Measurements from ENCODE around the gene MTA1.
A peak's percentile ranks its signal among the peaks of the same experiment; 100 is the strongest.

Gene MTA1

GRCh38 chr14:105411017-105411941, 8.3 kb upstream of the MTA1 start:
- no peak for DNase-seq

DNA sequence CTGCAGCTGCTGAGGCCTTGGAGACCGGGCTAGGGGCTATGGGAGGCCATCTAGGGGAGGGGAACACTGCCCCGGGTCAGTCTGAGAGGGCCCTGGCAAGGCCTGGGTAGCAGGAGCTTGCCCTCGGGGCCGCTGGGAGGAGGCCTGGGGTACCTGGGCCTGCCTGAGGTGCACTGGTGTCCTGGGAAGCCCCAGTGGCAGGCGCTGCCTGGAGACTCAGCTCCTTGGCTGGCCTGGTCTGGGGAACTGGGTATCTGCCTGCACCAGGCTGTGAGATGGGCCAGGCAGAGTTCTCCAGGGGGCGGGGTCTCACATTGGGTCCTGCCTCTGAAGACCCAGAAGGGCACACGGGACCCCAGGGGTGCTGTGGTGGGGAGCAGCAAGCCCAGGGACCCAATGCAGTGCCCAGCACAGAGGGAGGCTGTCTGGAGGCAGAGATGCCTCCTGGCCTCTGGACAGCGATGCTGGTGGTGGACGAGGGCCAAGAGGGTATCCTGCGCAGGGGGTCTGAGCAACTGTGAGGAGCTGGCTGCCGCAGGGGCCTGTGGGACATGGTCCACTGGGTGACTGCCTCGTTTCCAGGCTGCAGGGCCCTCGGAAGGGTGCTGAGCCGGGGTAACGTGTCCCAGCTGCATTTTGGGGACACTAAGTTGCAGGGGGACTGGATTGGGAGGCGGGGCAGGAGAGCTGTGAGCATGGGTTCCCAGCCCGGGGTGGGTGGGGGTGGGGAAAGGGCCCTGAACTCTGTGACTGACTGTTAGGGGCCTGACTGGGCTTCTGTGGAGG, 7.4 kb upstream of the MTA1 start:
- no peak for DNase-seq

DNA sequence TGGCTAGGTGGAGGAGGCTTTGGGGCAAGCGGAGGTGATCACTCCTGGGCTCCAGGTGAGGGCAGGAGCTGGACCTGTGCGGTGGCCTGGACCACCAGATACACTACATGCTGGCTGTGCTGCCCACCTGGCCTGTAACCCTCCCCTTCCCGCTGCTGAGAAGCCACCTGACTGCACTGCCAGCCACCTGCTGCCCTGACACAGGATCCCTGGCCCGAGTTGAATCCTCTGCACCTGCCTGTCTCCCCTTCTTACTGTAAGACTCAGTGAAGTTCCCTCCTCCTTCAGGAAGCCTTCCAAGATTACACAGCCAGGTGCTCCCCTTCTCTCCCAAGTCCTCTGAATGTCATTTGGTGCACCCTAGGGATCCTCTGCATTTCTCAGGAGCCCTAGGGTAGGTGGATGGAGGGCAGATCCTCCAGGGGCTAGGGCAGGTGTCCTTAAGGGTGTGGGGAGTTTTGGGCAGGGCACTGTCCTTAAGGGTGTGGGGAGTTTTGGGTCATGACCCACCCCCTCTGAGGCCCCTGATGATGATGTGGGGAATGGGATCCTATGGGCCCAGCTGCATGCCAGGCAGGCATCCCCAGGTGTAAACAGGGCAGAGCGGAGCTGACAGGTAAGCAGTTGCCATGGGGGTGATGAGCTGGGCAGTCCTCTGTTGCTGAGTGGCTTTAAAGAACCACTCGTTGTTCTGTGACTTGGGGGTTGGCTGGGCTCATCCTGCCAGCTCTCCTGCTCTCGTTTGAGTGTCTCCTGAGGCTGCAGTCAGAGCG, 6.7 kb upstream of the MTA1 start:
- DNase-seq, result no peak

GRCh38 chr14:105413544-105413886, 6.1 kb upstream of the MTA1 start:
- no peak for DNase-seq

DNA sequence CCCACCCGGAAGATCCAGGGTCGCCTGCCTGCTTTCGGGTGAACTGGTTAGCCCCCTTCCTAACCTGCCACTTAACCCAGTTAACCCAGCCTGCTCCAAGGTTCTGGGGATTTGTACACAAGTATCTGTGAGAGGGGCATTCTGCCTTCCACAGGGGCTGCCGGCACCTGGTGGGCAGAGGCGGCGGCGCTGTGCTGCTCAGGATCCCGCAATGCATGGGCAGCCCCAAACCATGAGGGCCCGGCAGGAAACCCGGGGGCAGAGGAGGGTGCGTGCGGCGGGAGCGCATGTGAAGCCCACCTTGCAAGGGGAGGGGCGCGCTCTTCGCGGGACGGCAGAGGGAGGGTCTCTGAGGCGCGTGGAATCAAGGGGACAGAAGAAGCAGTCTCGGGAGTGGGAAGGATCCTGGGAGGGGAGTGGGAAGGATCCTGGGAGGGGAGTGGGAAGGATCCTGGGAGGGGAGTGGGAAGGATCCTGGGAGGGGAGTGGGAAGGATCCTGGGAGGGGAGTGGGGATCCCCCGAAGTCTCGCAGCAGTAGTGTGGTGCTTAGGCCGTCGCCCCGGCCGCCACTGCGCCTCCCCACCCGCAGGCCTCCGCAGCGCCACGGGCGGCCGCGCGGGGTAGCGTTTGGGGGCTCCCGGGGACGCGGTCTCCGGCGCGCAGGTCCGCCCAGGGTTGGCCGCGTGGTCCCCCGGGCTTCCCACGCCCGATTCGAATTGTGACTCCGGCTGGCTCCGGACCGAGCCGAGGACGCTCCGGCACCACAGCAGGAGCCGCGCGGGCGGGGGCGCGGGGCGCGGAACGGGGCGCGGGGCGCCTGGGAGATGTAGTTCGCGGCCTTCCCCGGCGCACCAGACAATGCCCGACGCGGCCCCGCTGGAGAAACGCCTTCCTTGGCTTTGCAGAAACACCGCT, 4.9 kb upstream of the MTA1 start:
- peak; percentile 41 for DNase-seq

DNA sequence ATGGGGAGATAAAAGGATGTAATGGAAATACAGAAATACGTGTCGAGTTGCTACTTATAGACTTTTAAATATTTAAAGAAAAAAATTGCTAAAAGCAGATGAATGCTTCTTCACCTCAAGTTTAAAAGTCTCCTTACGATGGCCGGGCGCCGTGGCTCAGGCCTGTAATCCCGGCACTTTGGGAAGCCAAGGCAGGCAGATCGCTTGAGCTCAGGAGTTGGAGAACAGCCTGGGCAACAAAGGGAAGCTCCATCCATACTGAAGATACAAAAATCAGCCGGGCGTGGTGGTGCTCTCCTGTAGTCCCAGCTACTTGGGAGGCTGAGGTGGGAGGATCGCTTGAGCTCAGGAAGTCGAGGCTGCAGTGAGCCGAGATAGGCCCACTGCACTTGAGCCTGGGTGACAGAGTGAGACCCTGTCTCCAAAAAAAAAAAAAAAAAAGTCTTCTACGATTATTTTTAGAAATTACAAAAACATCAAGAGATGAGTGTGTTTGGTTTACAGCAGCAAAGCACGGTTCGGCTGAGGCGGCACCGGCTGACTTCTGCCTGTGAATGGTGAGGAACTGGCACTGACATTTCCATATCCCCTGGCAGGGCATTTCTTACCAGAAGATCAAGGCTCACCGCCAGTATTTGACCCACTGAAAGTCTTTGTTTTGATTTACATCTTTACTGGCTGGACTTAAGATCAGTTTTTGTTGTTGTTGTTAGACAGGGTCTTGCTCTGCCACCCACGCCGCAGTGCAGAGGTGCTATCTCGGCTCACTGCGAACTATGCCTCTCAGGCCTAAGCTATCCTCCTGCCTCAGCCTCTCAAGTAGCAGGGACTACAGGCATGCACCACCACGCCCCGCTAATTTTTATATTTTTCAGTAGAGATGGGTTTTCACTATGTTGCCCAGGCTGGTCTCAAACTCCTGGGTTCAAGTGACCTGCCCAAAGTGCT, 3.9 kb upstream of the MTA1 start:
- no peak for DNase-seq

- DNase-seq, result no peak
These were observed 3.0 kb upstream of the MTA1 start for GRCh38 chr14:105416671-105417070.

DNA sequence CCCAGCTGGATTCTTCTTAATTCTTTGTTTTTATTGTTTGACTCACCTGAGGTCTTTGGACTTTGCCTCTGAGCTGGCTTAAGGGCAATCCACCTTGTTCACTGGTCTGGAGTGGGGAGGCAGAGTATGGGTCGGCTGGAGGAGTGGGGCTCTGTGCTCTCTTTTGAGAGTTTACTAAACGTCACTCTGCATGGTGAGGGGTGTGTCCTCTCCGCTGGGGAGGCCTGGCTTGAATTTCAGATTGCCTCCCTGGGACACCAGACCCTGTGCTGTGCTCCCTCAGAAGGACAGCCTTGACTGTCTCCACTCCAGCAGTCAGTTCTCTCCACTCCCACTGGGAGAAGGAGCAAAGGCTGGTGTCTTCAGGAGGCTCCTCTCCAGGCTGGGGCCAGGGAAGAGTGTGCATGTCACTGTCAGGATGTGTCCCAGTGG, 1.9 kb upstream of the MTA1 start:
- DNase-seq, result no peak

DNA sequence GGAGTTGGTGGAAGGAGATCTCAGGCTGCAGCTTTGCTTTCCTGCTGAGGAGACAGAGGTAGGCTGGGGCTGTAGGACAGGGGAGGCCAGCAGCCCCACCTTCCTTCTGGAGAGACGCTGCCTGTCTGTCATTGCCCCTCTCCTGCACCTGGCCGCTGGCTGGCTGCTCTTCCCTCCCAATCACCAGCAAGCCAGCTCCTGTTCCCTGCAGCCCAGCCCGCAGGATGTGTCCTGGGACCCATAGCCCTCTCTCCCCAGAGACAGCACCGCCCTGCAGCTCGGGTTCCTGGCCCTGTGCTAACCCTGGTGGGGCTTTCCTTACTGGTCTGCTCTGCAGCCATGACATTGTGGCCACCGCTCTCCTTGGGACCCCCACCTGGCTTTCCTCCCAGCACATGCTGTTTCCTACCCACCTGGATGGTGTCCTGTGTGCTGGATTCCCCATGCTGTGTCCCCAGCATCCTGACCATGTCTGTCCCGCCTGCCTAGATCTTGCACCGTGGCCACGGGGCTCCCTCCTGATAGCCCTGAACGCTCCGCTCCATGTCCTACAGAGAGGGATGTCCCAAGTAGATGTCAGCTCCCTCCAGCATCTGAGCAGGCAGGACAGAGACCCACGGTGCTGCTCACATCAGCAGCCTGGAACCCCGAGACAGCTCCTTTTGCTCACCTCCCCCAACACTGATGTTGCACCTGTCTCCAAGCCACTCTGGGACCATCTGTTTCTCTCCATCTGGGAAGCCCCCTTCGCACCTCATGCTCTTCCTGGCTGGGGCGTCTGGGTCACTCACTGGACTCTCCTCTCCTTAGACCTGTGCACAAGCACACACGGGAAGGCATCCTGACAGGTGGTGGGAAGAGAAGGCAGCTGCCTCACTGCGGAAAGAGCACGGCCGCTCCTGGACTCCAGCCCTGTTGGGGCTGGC, 1.1 kb upstream of the MTA1 start:
- no peak for DNase-seq

DNA sequence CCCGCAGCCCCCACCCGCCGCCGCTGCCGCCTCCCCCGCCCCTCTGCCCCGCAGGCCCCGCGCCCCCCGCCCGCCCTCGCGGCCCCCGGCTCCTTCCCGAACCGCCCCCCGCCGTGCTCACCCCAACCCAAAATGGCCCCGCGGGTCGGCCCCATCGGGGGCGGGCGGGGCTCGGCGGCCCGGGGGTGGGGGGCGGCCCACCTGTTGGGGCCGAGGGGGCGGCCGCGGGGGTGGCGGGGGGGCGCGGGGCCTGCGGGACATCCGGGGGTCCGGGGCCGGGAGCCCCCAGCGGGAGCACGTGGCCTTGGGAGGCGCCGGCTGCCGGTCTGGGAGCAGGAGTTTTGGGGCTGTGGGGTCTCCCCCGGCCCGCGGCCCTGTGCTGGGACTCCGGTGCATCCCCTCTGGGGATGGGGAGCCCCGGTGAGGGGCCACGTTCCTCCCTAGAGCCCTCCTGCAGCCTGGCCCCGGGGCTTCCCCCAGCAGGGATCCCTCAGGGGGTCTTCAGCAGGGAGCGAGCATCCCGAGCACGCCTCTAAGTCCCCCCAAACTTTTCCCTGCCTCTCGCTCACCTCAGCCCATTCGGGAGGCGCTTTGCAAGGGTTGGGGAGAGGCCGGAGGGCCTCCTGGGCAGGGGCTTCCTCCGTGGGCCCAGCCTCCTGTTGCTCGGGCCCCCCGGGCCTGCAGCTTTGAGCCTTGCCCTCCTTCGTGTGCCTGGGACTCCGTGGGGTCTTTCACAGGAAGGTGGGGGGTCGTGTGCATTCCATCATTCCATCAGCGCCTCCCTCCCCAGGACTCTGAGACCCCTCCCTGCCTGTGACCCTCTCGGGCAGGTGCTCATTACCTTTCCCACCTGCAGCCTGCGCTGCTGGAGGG, 710 bp downstream of the MTA1 start:
- no peak for DNase-seq

- DNase-seq, result no peak
These were observed 1.5 kb downstream of the MTA1 start for GRCh38 chr14:105420974-105421674.

DNA sequence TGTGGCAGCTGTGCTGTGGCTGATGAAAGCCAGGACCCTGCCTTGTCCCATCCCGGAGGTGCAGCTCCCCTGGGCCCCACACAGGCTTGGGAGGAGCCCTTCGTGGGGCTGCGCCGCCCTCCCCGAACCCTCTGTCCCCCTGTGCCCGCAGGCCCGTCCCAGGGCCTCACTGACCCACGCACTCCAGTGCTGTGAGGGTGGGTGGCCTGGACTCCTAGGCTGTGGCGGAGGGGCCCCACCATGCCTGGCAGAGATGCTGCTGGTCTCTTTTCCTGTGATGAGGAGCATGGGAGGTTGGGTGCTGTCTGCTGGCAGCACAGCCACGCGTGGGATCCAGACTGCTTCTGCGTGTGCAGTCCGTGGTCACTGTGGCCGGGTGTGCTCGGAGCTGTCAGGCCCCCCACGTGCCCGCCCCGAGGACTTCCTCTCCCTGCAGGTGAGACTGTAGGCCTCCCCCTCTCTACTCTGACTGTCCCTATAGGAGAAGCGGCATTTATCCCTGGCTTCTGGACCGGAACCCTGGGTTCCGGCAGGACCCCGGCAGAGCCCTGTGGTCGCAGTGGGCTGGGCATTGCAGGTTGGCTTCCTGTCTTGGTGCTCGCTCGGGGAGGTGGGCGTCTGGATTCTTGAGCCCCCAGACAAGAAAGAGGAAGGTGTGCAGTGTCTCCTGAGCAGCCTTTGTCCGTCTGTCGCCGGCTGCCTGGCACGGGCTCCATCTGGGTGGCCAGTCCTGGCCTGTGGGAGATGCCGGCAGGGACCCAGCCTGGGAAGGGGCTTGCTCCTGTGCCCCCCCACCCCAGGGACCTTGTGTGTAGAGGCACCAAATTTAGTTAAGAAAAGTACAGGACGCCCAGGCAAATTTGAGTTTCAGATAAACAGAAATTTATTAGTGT, 2.3 kb downstream of the MTA1 start:
- DNase-seq, result no peak

- DNase-seq, result no peak
These were observed 3.3 kb downstream of the MTA1 start for GRCh38 chr14:105422695-105423487.

DNA sequence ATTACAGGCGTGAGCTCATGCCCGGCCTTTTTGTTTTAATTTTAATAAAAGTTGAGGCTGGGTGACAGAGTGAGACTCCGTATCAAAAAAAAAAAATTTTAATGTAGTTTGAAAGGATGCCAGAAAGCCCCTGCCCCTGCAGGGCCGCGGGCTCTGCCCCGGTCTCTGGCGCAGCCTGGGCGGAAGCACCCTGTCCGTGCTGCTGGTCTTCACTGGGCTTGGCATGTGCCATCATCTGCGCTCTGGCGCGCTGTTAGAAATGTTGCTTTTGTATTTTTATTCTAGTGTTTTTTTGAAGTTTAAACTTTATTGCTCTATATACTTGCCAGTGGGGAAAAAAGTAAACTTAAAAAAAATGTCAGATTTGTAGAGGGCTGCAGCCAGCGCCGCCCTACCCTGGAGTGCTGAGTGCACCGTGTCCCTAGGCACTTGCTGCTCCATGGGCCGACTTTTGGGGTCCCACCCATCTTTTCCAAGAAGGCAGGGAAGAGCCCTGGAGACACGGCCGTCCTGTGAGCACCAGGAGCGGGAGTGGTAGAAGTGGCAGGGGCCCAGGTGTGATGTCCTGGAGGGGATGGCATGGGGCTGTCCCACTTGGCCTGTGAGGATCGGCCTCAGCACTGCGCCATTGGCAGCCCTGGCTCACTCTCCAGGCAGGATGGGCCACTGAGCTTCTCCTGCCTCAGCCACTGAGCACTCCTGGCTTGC, 4.0 kb downstream of the MTA1 start:
- DNase-seq, result no peak

DNA sequence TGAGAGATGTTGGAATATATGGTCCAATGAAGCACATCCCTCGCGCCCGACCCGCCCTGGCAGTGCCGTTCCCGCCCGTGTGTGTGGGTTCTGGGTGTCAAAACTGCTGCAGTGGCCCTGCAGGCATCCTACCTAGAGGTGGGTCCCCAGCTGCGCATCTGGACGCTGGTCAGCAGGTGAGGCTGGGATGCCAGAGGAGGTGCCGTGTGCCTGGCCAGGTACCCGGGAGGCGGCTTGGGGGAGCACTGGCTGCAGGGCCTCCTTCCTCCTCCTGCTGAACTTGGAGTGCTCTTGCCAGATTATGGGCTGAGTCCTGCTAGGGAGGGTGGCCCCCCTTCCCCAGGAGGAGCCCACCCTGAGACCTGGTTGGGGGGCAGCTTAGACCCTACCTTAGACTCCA, 5.2 kb downstream of the MTA1 start:
- DNase-seq, result no peak

- DNase-seq, result no peak
These were observed 6.2 kb downstream of the MTA1 start for GRCh38 chr14:105425823-105426247.

Measured in activated effector memory CD4-positive, alpha-beta T cell treated with Interleukin-2 at 50 U/mL for 16 hours (primary cell).